Brain microvascular endothelial cell (primary cell): Measurements from ENCODE around the gene TBC1D1.

Experiments
- DNase-seq: peaks from one replicate; pipeline ENCODE4 v3.0.0-alpha.2; 2020
- H3K27ac ChIP-seq: fragments of 250-450 bp; sonication (Bioruptor Pico); 2 replicates; pipeline ENCODE4 v1.5.1; 2020; ENCODE audit warnings: mild to moderate bottlenecking, moderate library complexity
- H3K27me3 ChIP-seq: fragments of 250-450 bp; sonication (Bioruptor Pico); replicated peaks from 2 replicates; pipeline ENCODE4 v1.5.1; 2020; ENCODE audit warnings: mild to moderate bottlenecking
- H3K36me3 ChIP-seq: fragments of 250-450 bp; sonication (Bioruptor Pico); replicated peaks from 2 replicates; pipeline ENCODE4 v1.5.1; 2020; ENCODE audit warnings: mild to moderate bottlenecking
- H3K4me3 ChIP-seq: 2 replicates; pipeline ENCODE4 v1.5.1; 2011; ENCODE audit warnings: low read depth, mild to moderate bottlenecking, control low read depth, low read length, moderate library complexity
- CTCF ChIP-seq: IDR thresholded peaks from 2 replicates; pipeline ENCODE4 v1.5.1; 2011; ENCODE audit warnings: low read depth, mild to moderate bottlenecking, moderate library complexity, low read length, control low read depth, inconsistent platforms; ENCODE audit errors: missing control alignments
- in situ Hi-C: cut with HindIII; loops from 2 replicates; pipeline ENCODE4 v1.10.0; 2017; ENCODE audit warnings: low sequenced_read_pairs, low pct_ligation_motif_present

TBC1D1 gene

GRCh38 chr4:38174801-38175200 is 283.9 kb downstream of the TBC1D1 start:
- TF ChIP-seq CTCF, result no peak
- Histone ChIP-seq H3K27me3 (no peaks in the 10 kb centered on the region), H3K4me3 (no peak overlapping the region), H3K27ac (no peak overlapping the region), H3K36me3 (no peaks in the 10 kb centered on the region)
- DNase-seq, result no peak
- in situ Hi-C loops, result loop anchor here (25.0 kb wide), 1 partner anchor 112 kb away; no protein-coding TSS in a partner anchor

- no peak for TF ChIP-seq CTCF
- in situ Hi-C loops, result no loop called here
- Histone ChIP-seq H3K27me3 (no peaks in the 10 kb centered on the region), H3K27ac (no peak overlapping the region), H3K4me3 (no peak overlapping the region), H3K36me3 (no peaks in the 10 kb centered on the region)
- no peak for DNase-seq
Observed at GRCh38 chr4:38176165-38176564, 285.3 kb downstream of the TBC1D1 start.

DNA sequence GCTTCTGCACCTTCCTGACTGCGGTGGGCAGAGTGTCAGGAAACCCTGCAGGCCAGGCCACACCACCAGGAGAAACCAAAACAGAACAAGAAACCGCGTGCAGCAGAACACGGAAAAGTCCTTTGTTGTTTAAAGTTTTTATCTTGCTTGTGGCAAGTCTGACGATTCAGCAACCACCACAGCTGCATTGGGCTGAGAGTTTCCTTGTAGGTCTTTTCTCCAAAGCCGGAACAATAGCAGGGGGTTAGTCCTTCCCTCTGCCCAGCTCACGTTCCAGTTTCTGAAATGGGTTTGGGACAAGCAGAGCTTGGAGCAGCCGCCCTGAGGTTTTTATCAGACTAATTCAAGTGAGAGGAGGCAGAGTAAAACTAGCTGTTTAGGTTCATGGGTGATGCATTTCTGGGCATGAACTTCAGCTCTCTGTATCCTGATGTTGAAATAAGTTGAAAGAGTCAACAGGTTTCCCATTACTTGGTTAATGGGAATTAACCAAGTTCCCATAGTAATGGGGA is 286.2 kb downstream of the TBC1D1 start:
- H3K27me3 ChIP-seq, result no peaks in the 10 kb centered on the region
- in situ Hi-C loops, result no loop called here
- DNase-seq, result peak; percentile 53
- no peak for TF ChIP-seq CTCF
- H3K36me3 ChIP-seq, result no peaks in the 10 kb centered on the region
- H3K4me3 ChIP-seq, result no peak overlapping the region
- H3K27ac ChIP-seq, result no peak overlapping the region

- no peak for TF ChIP-seq CTCF
- no peak overlapping the region for H3K27ac ChIP-seq
- no peaks in the 10 kb centered on the region for H3K36me3 ChIP-seq
- in situ Hi-C loops, result no loop called here
- no peak overlapping the region for H3K4me3 ChIP-seq
- no peak for DNase-seq
- no peaks in the 10 kb centered on the region for H3K27me3 ChIP-seq
Observed at GRCh38 chr4:38177641-38178391, 286.9 kb downstream of the TBC1D1 start.

- no peak for TF ChIP-seq CTCF
- in situ Hi-C loops, result no loop called here
Observed at GRCh38 chr4:38178392-38178995, 287.6 kb downstream of the TBC1D1 start.

More at GRCh38 chr4:38178392-38178995, 287.6 kb downstream of the TBC1D1 start:
- H3K36me3 ChIP-seq, result no peaks in the 10 kb centered on the region
- H3K27me3 ChIP-seq, result no peaks in the 10 kb centered on the region
- H3K27ac ChIP-seq, result no peak overlapping the region
- no peak for DNase-seq
- no peak overlapping the region for H3K4me3 ChIP-seq
